Measurements from ENCODE around the gene TRPV6.

The TRPV6 gene

GRCh38 chr7:142855114-142855743 lies 30.3 kb downstream of the TRPV6 start:
- Histone ChIP-seq H3K9ac (ENCODE audit: low read length) (no peak overlapping the region), H3K27ac (ENCODE audit: low read length) (no peak overlapping the region)

GRCh38 chr7:142854372-142855113 lies 31.0 kb downstream of the TRPV6 start, which contains the start of gene EPHB6:
Gene EPHB6, plus strand, starts transcription at chr7:142855076. Its CDS starts 8,152 bp downstream, at chr7:142863228.
- Histone ChIP-seq H3K9me3 (ENCODE audit: control insufficient read depth, low read depth, low read length) (no peaks in the 10 kb centered on the region), H3K27ac (ENCODE audit: low read length) (no peak within 1 kb of the TSS), H3K4me1 (ENCODE audit: control insufficient read depth, low read depth, low read length) (peaks cover 9% of the 10 kb centered on the region), H3K4me3 (ENCODE audit: low read length) (peak within 1 kb of the TSS; percentile 94), H3K36me3 (ENCODE audit: control insufficient read depth, low read depth, low read length) (no peaks in the 10 kb centered on the region), H3K9ac (ENCODE audit: low read length) (peak within 1 kb of the TSS; percentile 48), H3K27me3 (ENCODE audit: control insufficient read depth, insufficient read depth, low read length) (peaks cover 18% of the 10 kb centered on the region)

More at GRCh38 chr7:142855114-142855743, 30.3 kb downstream of the TRPV6 start:
- peak overlapping the region; percentile 94 for H3K4me3 ChIP-seq (ENCODE audit: low read length)
- H3K4me1 ChIP-seq (ENCODE audit: control insufficient read depth, low read depth, low read length) = peaks cover 9% of the 10 kb centered on the region
- no peaks in the 10 kb centered on the region for H3K9me3 ChIP-seq (ENCODE audit: control insufficient read depth, low read depth, low read length)
- peaks cover 18% of the 10 kb centered on the region for H3K27me3 ChIP-seq (ENCODE audit: control insufficient read depth, insufficient read depth, low read length)
- no peaks in the 10 kb centered on the region for H3K36me3 ChIP-seq (ENCODE audit: control insufficient read depth, low read depth, low read length)

GRCh38 chr7:142853739-142854371 lies 31.7 kb downstream of the TRPV6 start:
- Histone ChIP-seq H3K9ac (ENCODE audit: low read length) (peak overlapping the region; percentile 48), H3K9me3 (ENCODE audit: control insufficient read depth, low read depth, low read length) (no peaks in the 10 kb centered on the region), H3K36me3 (ENCODE audit: control insufficient read depth, low read depth, low read length) (no peaks in the 10 kb centered on the region), H3K4me3 (ENCODE audit: low read length) (peak overlapping the region; percentile 94), H3K4me1 (ENCODE audit: control insufficient read depth, low read depth, low read length) (peaks cover 9% of the 10 kb centered on the region), H3K27me3 (ENCODE audit: control insufficient read depth, insufficient read depth, low read length) (peaks cover 18% of the 10 kb centered on the region), H3K27ac (ENCODE audit: low read length) (no peak overlapping the region)

GRCh38 chr7:142851919-142852318 lies 33.6 kb downstream of the TRPV6 start:
- no peaks in the 10 kb centered on the region for H3K36me3 ChIP-seq (ENCODE audit: control insufficient read depth, low read depth, low read length)
- no peak overlapping the region for H3K27ac ChIP-seq (ENCODE audit: low read length)
- H3K4me1 ChIP-seq (ENCODE audit: control insufficient read depth, low read depth, low read length) = peaks cover 9% of the 10 kb centered on the region
- no peak overlapping the region for H3K9ac ChIP-seq (ENCODE audit: low read length)
- peaks cover 18% of the 10 kb centered on the region for H3K27me3 ChIP-seq (ENCODE audit: control insufficient read depth, insufficient read depth, low read length)
- H3K9me3 ChIP-seq (ENCODE audit: control insufficient read depth, low read depth, low read length) = no peaks in the 10 kb centered on the region
- H3K4me3 ChIP-seq (ENCODE audit: low read length) = no peak overlapping the region

- Histone ChIP-seq H3K4me3 (ENCODE audit: low read length) (no peak overlapping the region), H3K27ac (ENCODE audit: low read length) (no peak overlapping the region), H3K36me3 (ENCODE audit: control insufficient read depth, low read depth, low read length) (no peaks in the 10 kb centered on the region), H3K4me1 (ENCODE audit: control insufficient read depth, low read depth, low read length) (peaks cover 9% of the 10 kb centered on the region), H3K9me3 (ENCODE audit: control insufficient read depth, low read depth, low read length) (no peaks in the 10 kb centered on the region), H3K27me3 (ENCODE audit: control insufficient read depth, insufficient read depth, low read length) (peaks cover 18% of the 10 kb centered on the region), H3K9ac (ENCODE audit: low read length) (no peak overlapping the region)
These were observed 34.3 kb downstream of the TRPV6 start for GRCh38 chr7:142851269-142851668.

GRCh38 chr7:142847353-142847752 lies 38.2 kb downstream of the TRPV6 start:
- no peaks in the 10 kb centered on the region for H3K36me3 ChIP-seq (ENCODE audit: control insufficient read depth, low read depth, low read length)
- no peaks in the 10 kb centered on the region for H3K9me3 ChIP-seq (ENCODE audit: control insufficient read depth, low read depth, low read length)
- H3K27me3 ChIP-seq (ENCODE audit: control insufficient read depth, insufficient read depth, low read length) = no peaks in the 10 kb centered on the region
- H3K9ac ChIP-seq (ENCODE audit: low read length) = no peak overlapping the region
- H3K4me3 ChIP-seq (ENCODE audit: low read length) = no peak overlapping the region
- H3K27ac ChIP-seq (ENCODE audit: low read length) = no peak overlapping the region
- H3K4me1 ChIP-seq (ENCODE audit: control insufficient read depth, low read depth, low read length) = no peaks in the 10 kb centered on the region

- no peaks in the 10 kb centered on the region for H3K4me1 ChIP-seq (ENCODE audit: control insufficient read depth, low read depth, low read length)
- H3K9ac ChIP-seq (ENCODE audit: low read length) = no peak overlapping the region
- no peak overlapping the region for H3K4me3 ChIP-seq (ENCODE audit: low read length)
- no peak overlapping the region for H3K27ac ChIP-seq (ENCODE audit: low read length)
- no peaks in the 10 kb centered on the region for H3K36me3 ChIP-seq (ENCODE audit: control insufficient read depth, low read depth, low read length)
- no peaks in the 10 kb centered on the region for H3K27me3 ChIP-seq (ENCODE audit: control insufficient read depth, insufficient read depth, low read length)
- H3K9me3 ChIP-seq (ENCODE audit: control insufficient read depth, low read depth, low read length) = no peaks in the 10 kb centered on the region
These were observed 43.2 kb downstream of the TRPV6 start for GRCh38 chr7:142842251-142842766.

GRCh38 chr7:142838461-142839213 lies 46.9 kb downstream of the TRPV6 start:
- Histone ChIP-seq H3K27ac (ENCODE audit: low read length) (no peak overlapping the region), H3K4me1 (ENCODE audit: control insufficient read depth, low read depth, low read length) (no peaks in the 10 kb centered on the region), H3K9me3 (ENCODE audit: control insufficient read depth, low read depth, low read length) (no peaks in the 10 kb centered on the region), H3K36me3 (ENCODE audit: control insufficient read depth, low read depth, low read length) (no peaks in the 10 kb centered on the region), H3K27me3 (ENCODE audit: control insufficient read depth, insufficient read depth, low read length) (no peaks in the 10 kb centered on the region), H3K9ac (ENCODE audit: low read length) (no peak overlapping the region), H3K4me3 (ENCODE audit: low read length) (no peak overlapping the region)

GRCh38 chr7:142836426-142836825 lies 49.1 kb downstream of the TRPV6 start:
- no peaks in the 10 kb centered on the region for H3K27me3 ChIP-seq (ENCODE audit: control insufficient read depth, insufficient read depth, low read length)
- no peak overlapping the region for H3K4me3 ChIP-seq (ENCODE audit: low read length)
- no peaks in the 10 kb centered on the region for H3K36me3 ChIP-seq (ENCODE audit: control insufficient read depth, low read depth, low read length)
- H3K4me1 ChIP-seq (ENCODE audit: control insufficient read depth, low read depth, low read length) = no peaks in the 10 kb centered on the region
- H3K27ac ChIP-seq (ENCODE audit: low read length) = no peak overlapping the region
- H3K9me3 ChIP-seq (ENCODE audit: control insufficient read depth, low read depth, low read length) = no peaks in the 10 kb centered on the region
- no peak overlapping the region for H3K9ac ChIP-seq (ENCODE audit: low read length)

GRCh38 chr7:142835487-142835886 lies 50.1 kb downstream of the TRPV6 start:
- no peaks in the 10 kb centered on the region for H3K27me3 ChIP-seq (ENCODE audit: control insufficient read depth, insufficient read depth, low read length)
- no peak overlapping the region for H3K27ac ChIP-seq (ENCODE audit: low read length)
- no peak overlapping the region for H3K9ac ChIP-seq (ENCODE audit: low read length)
- H3K4me3 ChIP-seq (ENCODE audit: low read length) = no peak overlapping the region
- no peaks in the 10 kb centered on the region for H3K4me1 ChIP-seq (ENCODE audit: control insufficient read depth, low read depth, low read length)
- H3K36me3 ChIP-seq (ENCODE audit: control insufficient read depth, low read depth, low read length) = no peaks in the 10 kb centered on the region
- no peaks in the 10 kb centered on the region for H3K9me3 ChIP-seq (ENCODE audit: control insufficient read depth, low read depth, low read length)
